HEK293 (cell line): ENCODE data around the gene LRRC4C.

Experiments used
- CTCF ChIA-PET: fragments of 350-600 bp; formaldehyde crosslinking; extraction: SDS; loops from one replicate; lab custom pipeline; 2021; ENCODE audit warnings: antibody characterized with exemption; lab: Yijun Ruan, JAX
- POLR2A ChIA-PET: fragments of 300-600 bp; formaldehyde crosslinking; extraction: SDS; loops from one replicate; lab custom pipeline; 2020; ENCODE audit warnings: antibody characterized with exemption, inconsistent platforms; lab: Yijun Ruan, JAX
- H3K27ac ChIP-seq: fragments of 200-500 bp; sonication (Bioruptor generic); 2 replicates; pipeline ENCODE4 v1.5.1; 2014; ENCODE audit warnings: low read depth, low read length, control low read depth, inconsistent platforms; ENCODE audit errors: extremely low read depth
- H3K36me3 ChIP-seq, 2 experiments: fragments of 200-500 bp in 1 of 2; sonication (Bioruptor generic) in 1 of 2; 1 replicate in 1 of 2; 2 replicates in 1 of 2; pipeline ENCODE4 v1.5.1; 2014 to 2017; ENCODE audit warnings: inconsistent platforms in 2 of 2, low read length in 2 of 2; ENCODE audit not compliant: control insufficient read depth in 2 of 2, insufficient read depth in 1 of 2
- H3K4me1 ChIP-seq: fragments of 200-500 bp; sonication (Bioruptor generic); 2 replicates; pipeline ENCODE4 v1.5.1; 2014; ENCODE audit warnings: mild to moderate bottlenecking, low read length, inconsistent platforms; ENCODE audit not compliant: control insufficient read depth, insufficient read depth
- H3K4me3 ChIP-seq: 2 replicates; pipeline ENCODE4 v1.5.1; 2011; ENCODE audit warnings: low read depth, mild to moderate bottlenecking, control low read depth, low read length, moderate library complexity
- H3K9me3 ChIP-seq: fragments of 200-500 bp; sonication (Bioruptor generic); 2 replicates; pipeline ENCODE4 v1.5.1; 2014; ENCODE audit warnings: low read depth, low read length, inconsistent platforms; ENCODE audit not compliant: control insufficient read depth, insufficient read depth
- GLI2 ChIP-seq: fragments of 450-650 bp; formaldehyde crosslinking; IDR thresholded peaks from 2 replicates; pipeline ENCODE4; 2017; ENCODE audit warnings: missing biosample characterization, missing genetic modification characterization, low read depth, borderline replicate concordance
- MEIS1 ChIP-seq: sonication (generic); formaldehyde crosslinking; IDR thresholded peaks from 2 replicates; pipeline ENCODE4 v1.8.1; 2022; ENCODE audit warnings: missing genetic modification reagents, mild to moderate bottlenecking, borderline replicate concordance
- MZF1 ChIP-seq: fragments of 450-650 bp; formaldehyde crosslinking; IDR thresholded peaks from 2 replicates; pipeline ENCODE4 v1.5.1; 2017; ENCODE audit warnings: missing biosample characterization, missing genetic modification characterization, borderline replicate concordance
- REPIN1 ChIP-seq: fragments of 450-650 bp; formaldehyde crosslinking; IDR thresholded peaks from 2 replicates; pipeline ENCODE4 v1.5.1; 2017; ENCODE audit warnings: missing biosample characterization, missing genetic modification characterization, low read depth
- SALL2 ChIP-seq: fragments of 450-650 bp; formaldehyde crosslinking; IDR thresholded peaks from 2 replicates; pipeline ENCODE4 v1.5.0; 2017; ENCODE audit warnings: missing biosample characterization, mild to moderate bottlenecking, missing genetic modification characterization, borderline replicate concordance
- YY2 ChIP-seq: fragments of 450-650 bp; formaldehyde crosslinking; IDR thresholded peaks from 2 replicates; pipeline ENCODE4 v1.5.1; 2016; ENCODE audit warnings: missing biosample characterization, missing genetic modification characterization
- ZBTB20 ChIP-seq: fragments of 450-650 bp; formaldehyde crosslinking; IDR thresholded peaks from 2 replicates; pipeline ENCODE4 v1.5.1; 2016; ENCODE audit warnings: missing biosample characterization, missing genetic modification characterization
- ZIC2 ChIP-seq: fragments of 450-650 bp; formaldehyde crosslinking; IDR thresholded peaks from 2 replicates; pipeline ENCODE4 v1.5.1; 2016; ENCODE audit warnings: missing biosample characterization, missing genetic modification characterization
- ZNF146 ChIP-seq: fragments of 450-650 bp; formaldehyde crosslinking; IDR thresholded peaks from 2 replicates; pipeline ENCODE4 v1.5.1; 2016; ENCODE audit warnings: missing biosample characterization, missing genetic modification characterization
- ZNF202 ChIP-seq: fragments of 450-650 bp; formaldehyde crosslinking; IDR thresholded peaks from 2 replicates; pipeline ENCODE4 v1.5.1; 2016; ENCODE audit warnings: missing biosample characterization, missing genetic modification characterization, borderline replicate concordance
- ZNF274 ChIP-seq, 2 experiments: fragments of 200-500 bp in 1 of 2; fragments of 450-650 bp in 1 of 2; sonication (Bioruptor generic) in 1 of 2; formaldehyde crosslinking in 1 of 2; IDR thresholded peaks; 2 replicates each; pipeline versions ENCODE4 v1.5.1 to v1.6.1; 2014 to 2016; ENCODE audit warnings: borderline replicate concordance in 1 of 2, inconsistent platforms in 1 of 2, low read length in 1 of 2, missing biosample characterization in 1 of 2, missing genetic modification characterization in 1 of 2
- ZNF600 ChIP-seq: fragments of 450-650 bp; formaldehyde crosslinking; IDR thresholded peaks from 2 replicates; pipeline ENCODE4 v1.5.1; 2016; ENCODE audit warnings: missing biosample characterization, missing genetic modification characterization
- ZNF626 ChIP-seq: fragments of 450-650 bp; sonication (Bioruptor Pico); formaldehyde crosslinking; IDR thresholded peaks from 2 replicates; pipeline ENCODE4 v1.5.1; 2018; ENCODE audit warnings: missing biosample characterization, missing genetic modification characterization, inconsistent platforms
- ZNF670 ChIP-seq: fragments of 450-650 bp; formaldehyde crosslinking; IDR thresholded peaks from 2 replicates; pipeline ENCODE4 v1.5.1; 2016; ENCODE audit warnings: missing biosample characterization, missing genetic modification characterization, low read depth
- ZNF701 ChIP-seq: fragments of 450-650 bp; formaldehyde crosslinking; IDR thresholded peaks from 2 replicates; pipeline ENCODE4 v1.5.1; 2016; ENCODE audit warnings: missing biosample characterization, missing genetic modification characterization
- ZNF785 ChIP-seq: fragments of 450-650 bp; formaldehyde crosslinking; IDR thresholded peaks from 2 replicates; pipeline ENCODE4 v1.5.1; 2016; ENCODE audit warnings: missing biosample characterization, missing genetic modification characterization
- ZSCAN23 ChIP-seq: fragments of 450-650 bp; formaldehyde crosslinking; IDR thresholded peaks from 2 replicates; pipeline ENCODE4 v1.5.1; 2016; ENCODE audit warnings: missing biosample characterization, missing genetic modification characterization
- TF ChIP-seq, protein P1 (sequence below): fragments of 450-650 bp; formaldehyde crosslinking; IDR thresholded peaks from 2 replicates; pipeline ENCODE4 v1.5.1; 2016; ENCODE audit warnings: missing biosample characterization, missing genetic modification characterization
- TF ChIP-seq, protein P2 (sequence below): fragments of 450-650 bp; formaldehyde crosslinking; IDR thresholded peaks from 2 replicates; pipeline ENCODE4 v1.5.1; 2016; ENCODE audit warnings: missing biosample characterization, missing genetic modification characterization
- TF ChIP-seq, protein P3 (sequence below): fragments of 450-650 bp; formaldehyde crosslinking; IDR thresholded peaks from 2 replicates; pipeline ENCODE4 v1.5.1; 2016; ENCODE audit warnings: missing biosample characterization, missing genetic modification characterization
- TF ChIP-seq, protein P4 (sequence below): fragments of 450-650 bp; formaldehyde crosslinking; IDR thresholded peaks from 2 replicates; pipeline ENCODE4 v1.5.1; 2017; ENCODE audit warnings: missing biosample characterization, mild to moderate bottlenecking, missing genetic modification characterization, moderate library complexity

Gene LRRC4C

DNA sequence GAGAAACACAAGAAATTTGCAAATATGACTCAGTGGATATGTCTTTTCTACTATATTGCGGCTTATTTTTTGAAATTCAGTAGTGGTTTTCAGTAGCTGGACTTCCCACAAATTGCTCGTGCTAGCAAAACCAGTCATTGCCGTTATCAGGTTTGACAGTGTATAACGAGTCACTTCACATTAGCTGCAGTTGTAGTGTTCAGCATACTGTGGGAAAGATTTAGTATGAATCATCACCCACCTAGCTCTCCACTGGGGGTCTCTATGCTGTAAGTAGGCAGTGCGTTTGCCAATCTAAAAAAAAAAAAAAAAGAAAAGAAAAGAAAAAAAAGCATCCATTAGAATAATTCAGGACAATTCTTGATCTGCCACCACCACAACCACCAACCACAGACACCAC, 1318.9 kb downstream of the LRRC4C start:
- Histone ChIP-seq H3K4me3 (no peak overlapping the region), H3K9me3 (no peaks in the 10 kb centered on the region), H3K4me1 (no peaks in the 10 kb centered on the region), H3K36me3 (no peaks in the 10 kb centered on the region), H3K27ac (no peak overlapping the region)
- POLR2A ChIA-PET: no interaction called here
- CTCF ChIA-PET: no interaction called here
- TF ChIP-seq, protein P1, sequence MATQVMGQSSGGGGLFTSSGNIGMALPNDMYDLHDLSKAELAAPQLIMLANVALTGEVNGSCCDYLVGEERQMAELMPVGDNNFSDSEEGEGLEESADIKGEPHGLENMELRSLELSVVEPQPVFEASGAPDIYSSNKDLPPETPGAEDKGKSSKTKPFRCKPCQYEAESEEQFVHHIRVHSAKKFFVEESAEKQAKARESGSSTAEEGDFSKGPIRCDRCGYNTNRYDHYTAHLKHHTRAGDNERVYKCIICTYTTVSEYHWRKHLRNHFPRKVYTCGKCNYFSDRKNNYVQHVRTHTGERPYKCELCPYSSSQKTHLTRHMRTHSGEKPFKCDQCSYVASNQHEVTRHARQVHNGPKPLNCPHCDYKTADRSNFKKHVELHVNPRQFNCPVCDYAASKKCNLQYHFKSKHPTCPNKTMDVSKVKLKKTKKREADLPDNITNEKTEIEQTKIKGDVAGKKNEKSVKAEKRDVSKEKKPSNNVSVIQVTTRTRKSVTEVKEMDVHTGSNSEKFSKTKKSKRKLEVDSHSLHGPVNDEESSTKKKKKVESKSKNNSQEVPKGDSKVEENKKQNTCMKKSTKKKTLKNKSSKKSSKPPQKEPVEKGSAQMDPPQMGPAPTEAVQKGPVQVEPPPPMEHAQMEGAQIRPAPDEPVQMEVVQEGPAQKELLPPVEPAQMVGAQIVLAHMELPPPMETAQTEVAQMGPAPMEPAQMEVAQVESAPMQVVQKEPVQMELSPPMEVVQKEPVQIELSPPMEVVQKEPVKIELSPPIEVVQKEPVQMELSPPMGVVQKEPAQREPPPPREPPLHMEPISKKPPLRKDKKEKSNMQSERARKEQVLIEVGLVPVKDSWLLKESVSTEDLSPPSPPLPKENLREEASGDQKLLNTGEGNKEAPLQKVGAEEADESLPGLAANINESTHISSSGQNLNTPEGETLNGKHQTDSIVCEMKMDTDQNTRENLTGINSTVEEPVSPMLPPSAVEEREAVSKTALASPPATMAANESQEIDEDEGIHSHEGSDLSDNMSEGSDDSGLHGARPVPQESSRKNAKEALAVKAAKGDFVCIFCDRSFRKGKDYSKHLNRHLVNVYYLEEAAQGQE (tag by site-specific recombination): no peak
- TF ChIP-seq ZBTB20 (tag by site-specific recombination): no peak
- TF ChIP-seq MZF1 (tag by site-specific recombination): no peak
- TF ChIP-seq ZNF626: no peak
- TF ChIP-seq, protein P2, sequence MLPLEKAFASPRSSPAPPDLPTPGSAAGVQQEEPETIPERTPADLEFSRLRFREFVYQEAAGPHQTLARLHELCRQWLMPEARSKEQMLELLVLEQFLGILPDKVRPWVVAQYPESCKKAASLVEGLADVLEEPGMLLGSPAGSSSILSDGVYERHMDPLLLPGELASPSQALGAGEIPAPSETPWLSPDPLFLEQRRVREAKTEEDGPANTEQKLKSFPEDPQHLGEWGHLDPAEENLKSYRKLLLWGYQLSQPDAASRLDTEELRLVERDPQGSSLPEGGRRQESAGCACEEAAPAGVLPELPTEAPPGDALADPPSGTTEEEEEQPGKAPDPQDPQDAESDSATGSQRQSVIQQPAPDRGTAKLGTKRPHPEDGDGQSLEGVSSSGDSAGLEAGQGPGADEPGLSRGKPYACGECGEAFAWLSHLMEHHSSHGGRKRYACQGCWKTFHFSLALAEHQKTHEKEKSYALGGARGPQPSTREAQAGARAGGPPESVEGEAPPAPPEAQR (tag by site-specific recombination): no peak
- TF ChIP-seq ZSCAN23: no peak
- no peak for TF ChIP-seq GLI2 (tag by site-specific recombination)
- TF ChIP-seq ZIC2 (tag by site-specific recombination): no peak
- no peak for TF ChIP-seq ZNF274 (IDR thresholded peaks at IDR 0.05; ENCODE audit: low read length)
- TF ChIP-seq ZNF274 (tag by site-specific recombination; IDR thresholded peaks at IDR 0.05; ENCODE audit: borderline replicate concordance): no peak
- no peak for TF ChIP-seq MEIS1
- TF ChIP-seq, protein P3, sequence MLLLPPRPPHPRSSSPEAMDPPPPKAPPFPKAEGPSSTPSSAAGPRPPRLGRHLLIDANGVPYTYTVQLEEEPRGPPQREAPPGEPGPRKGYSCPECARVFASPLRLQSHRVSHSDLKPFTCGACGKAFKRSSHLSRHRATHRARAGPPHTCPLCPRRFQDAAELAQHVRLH (tag by site-specific recombination): no peak
- no peak for TF ChIP-seq SALL2 (tag by site-specific recombination)
- TF ChIP-seq ZNF146 (tag by site-specific recombination): no peak
- TF ChIP-seq, protein P4, sequence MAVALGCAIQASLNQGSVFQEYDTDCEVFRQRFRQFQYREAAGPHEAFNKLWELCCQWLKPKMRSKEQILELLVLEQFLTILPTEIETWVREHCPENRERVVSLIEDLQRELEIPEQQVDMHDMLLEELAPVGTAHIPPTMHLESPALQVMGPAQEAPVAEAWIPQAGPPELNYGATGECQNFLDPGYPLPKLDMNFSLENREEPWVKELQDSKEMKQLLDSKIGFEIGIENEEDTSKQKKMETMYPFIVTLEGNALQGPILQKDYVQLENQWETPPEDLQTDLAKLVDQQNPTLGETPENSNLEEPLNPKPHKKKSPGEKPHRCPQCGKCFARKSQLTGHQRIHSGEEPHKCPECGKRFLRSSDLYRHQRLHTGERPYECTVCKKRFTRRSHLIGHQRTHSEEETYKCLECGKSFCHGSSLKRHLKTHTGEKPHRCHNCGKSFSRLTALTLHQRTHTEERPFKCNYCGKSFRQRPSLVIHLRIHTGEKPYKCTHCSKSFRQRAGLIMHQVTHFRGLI (tag by site-specific recombination): no peak

DNA sequence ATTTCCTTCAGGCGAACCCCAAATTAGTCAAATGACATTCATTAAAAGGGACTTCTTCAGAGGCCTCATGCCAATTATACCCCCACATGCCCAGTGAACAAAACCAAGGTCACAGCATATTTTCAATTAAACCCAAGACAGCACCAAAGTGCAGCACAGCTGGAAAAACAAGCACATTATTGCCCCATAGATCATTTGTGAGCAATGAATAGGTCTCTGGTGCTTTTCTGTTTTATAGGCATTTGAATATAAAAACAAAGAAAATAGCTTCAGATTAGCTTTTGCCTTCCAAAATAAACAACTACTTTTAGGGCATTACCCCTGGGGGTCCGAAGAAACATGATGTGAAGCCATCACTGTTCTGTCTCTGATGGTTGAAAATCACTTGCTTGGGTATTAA, 1319.9 kb downstream of the LRRC4C start:
- no peak overlapping the region for H3K27ac ChIP-seq
- no peaks in the 10 kb centered on the region for H3K4me1 ChIP-seq
- H3K9me3 ChIP-seq: no peaks in the 10 kb centered on the region
- no peak overlapping the region for H3K4me3 ChIP-seq
- no peaks in the 10 kb centered on the region for H3K36me3 ChIP-seq
- POLR2A ChIA-PET: no interaction called here
- CTCF ChIA-PET: no interaction called here
- no peak for TF ChIP-seq ZNF202 (tag by site-specific recombination)
- TF ChIP-seq ZNF785 (tag by site-specific recombination): no peak
- TF ChIP-seq ZNF670 (tag by site-specific recombination): no peak
- TF ChIP-seq ZNF600 (tag by site-specific recombination): no peak
- no peak for TF ChIP-seq ZNF701 (tag by site-specific recombination)
- TF ChIP-seq REPIN1 (tag by site-specific recombination): no peak
- no peak for TF ChIP-seq YY2 (tag by site-specific recombination)
- TF ChIP-seq, all 188 proteins: peak for 0
